Activated CD8-positive, alpha-beta T cell treated with anti-CD3 and anti-CD28 coated beads for 36 hours (primary cell): Measurements from ENCODE around the gene PAF1. TPM values are rescaled to one million over a fixed set of nuclear protein-coding genes. Genes with fewer than 3 reads are reported as not detected.

Experiments used
- ATAC-seq: fragments of 200-7000 bp; cut with Tn5 transposase; one replicate; pipeline ENCODE4 v1.10.0; 2021; ENCODE audit warnings: mild to moderate bottlenecking, moderate library complexity
- CTCF ChIA-PET: fragments of 350-600 bp; sonication (Branson Sonifier 250); formaldehyde crosslinking; loops from one replicate; lab custom pipeline; 2021; ENCODE audit warnings: antibody characterized with exemption; lab: Charles Lee
- POLR2A ChIA-PET: fragments of 350-600 bp; sonication (Branson Sonifier 250); formaldehyde crosslinking; loops from one replicate; lab custom pipeline; 2021; ENCODE audit warnings: antibody characterized with exemption; lab: Charles Lee
- DNase-seq: peaks from one replicate; pipeline ENCODE4 v3.0.0-alpha.2; 2020
- H3K27ac Mint-ChIP-seq: one replicate; pipeline ENCODE4 v1.8.0; 2021; ENCODE audit warnings: mild to moderate bottlenecking, mixed read lengths
- H3K27me3 Mint-ChIP-seq: one replicate; pipeline ENCODE4 v1.8.0; 2021; ENCODE audit warnings: mixed read lengths
- H3K36me3 Mint-ChIP-seq: one replicate; pipeline ENCODE4 v1.8.0; 2021; ENCODE audit warnings: low read depth, mixed read lengths
- H3K4me1 Mint-ChIP-seq: one replicate; pipeline ENCODE4 v1.8.0; 2021; ENCODE audit warnings: low read depth, mixed read lengths
- H3K4me3 Mint-ChIP-seq: one replicate; pipeline ENCODE4 v1.8.0; 2021; ENCODE audit warnings: mild to moderate bottlenecking, moderate library complexity, mixed read lengths
- H3K9me3 Mint-ChIP-seq: one replicate; pipeline ENCODE4 v1.8.0; 2021; ENCODE audit warnings: mixed read lengths
- intact Hi-C: fragments of 100-400 bp; cut with micrococcal nuclease; formaldehyde crosslinking; loops from one replicate; pipeline ENCODE4 v1.10.0; 2022
- total RNA-seq, 2 experiments: library from RNA; stranded (reverse); gene quantifications; one replicate each; pipeline ENCODE4 v1.2.3, GENCODE V29; 2021
- TF ChIP-seq, protein P1 (sequence below): fragments of 200-600 bp; IDR thresholded peaks from one replicate; pipeline ENCODE4 v1.8.0; 2022; ENCODE audit warnings: antibody characterized with exemption, mild to moderate bottlenecking

Gene PAF1
- total RNA-seq, 2 experiments from 2014 or later: 35.5 to 36.5 TPM

DNA sequence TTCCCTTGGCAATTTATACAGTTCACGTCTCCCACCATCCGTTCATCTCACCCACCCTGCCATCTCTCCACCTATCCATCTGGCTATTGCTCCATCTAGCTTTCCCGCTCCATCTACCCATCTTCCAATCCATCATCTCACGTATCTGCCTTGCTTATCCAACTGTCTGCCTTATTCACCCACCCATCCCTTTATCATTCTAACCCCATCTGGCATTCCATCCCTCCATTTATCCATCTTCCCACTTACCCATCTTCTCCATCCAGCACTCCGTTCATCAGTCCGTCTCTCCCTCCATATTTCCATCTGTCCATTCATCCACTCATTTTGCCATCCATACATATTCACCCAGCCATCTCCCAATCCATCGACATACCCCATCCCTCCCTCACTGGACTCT, 34.8 kb upstream of the PAF1 start:
- TF ChIP-seq, protein P1, sequence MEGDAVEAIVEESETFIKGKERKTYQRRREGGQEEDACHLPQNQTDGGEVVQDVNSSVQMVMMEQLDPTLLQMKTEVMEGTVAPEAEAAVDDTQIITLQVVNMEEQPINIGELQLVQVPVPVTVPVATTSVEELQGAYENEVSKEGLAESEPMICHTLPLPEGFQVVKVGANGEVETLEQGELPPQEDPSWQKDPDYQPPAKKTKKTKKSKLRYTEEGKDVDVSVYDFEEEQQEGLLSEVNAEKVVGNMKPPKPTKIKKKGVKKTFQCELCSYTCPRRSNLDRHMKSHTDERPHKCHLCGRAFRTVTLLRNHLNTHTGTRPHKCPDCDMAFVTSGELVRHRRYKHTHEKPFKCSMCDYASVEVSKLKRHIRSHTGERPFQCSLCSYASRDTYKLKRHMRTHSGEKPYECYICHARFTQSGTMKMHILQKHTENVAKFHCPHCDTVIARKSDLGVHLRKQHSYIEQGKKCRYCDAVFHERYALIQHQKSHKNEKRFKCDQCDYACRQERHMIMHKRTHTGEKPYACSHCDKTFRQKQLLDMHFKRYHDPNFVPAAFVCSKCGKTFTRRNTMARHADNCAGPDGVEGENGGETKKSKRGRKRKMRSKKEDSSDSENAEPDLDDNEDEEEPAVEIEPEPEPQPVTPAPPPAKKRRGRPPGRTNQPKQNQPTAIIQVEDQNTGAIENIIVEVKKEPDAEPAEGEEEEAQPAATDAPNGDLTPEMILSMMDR: no peak
- no peak overlapping the region for H3K27ac Mint-ChIP-seq
- peaks cover 5% of the 10 kb centered on the region for H3K4me1 Mint-ChIP-seq
- ChIA-PET CTCF (interaction anchor here (1.7 to 2.2 kb wide), 2 partner anchors 14 to 27 kb away, joined by 6 to 7 read pairs; partner anchors contain the start of gene PLEKHG2), POLR2A (interaction anchor here (1.3 to 6.4 kb wide), 4 partner anchors 7 to 21 kb away, joined by 3 to 30 read pairs (median 14); partner anchors contain the start of genes RPS16 and SUPT5H)
- intact Hi-C loops: no loop called here
- no peak overlapping the region for H3K4me3 Mint-ChIP-seq
- ATAC-seq (no peak), DNase-seq (no peak)
- no peaks in the 10 kb centered on the region for H3K27me3 Mint-ChIP-seq
- peaks cover 2% of the 10 kb centered on the region for H3K36me3 Mint-ChIP-seq
- no peaks in the 10 kb centered on the region for H3K9me3 Mint-ChIP-seq

DNA sequence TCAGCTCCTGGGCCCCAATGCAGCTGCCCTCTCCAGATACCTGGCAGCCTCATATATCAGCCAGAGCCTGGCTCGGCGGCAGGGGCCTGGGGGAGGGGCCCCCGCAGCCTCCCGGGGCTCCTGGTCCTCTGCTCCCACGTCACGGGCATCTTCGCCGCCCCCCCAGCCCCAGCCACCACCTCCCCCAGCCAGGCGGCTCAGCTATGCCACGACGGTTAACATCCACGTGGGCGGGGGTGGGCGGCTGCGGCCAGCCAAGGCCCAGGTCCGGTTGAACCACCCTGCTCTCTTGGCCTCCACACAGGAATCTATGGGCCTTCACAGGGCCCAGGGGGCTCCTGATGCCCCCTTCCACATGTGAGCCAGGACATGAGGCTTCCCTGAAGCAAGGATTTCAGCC, 34.0 kb upstream of the PAF1 start:
- intact Hi-C loops: no loop called here
- CTCF ChIA-PET: no interaction called here
- H3K27me3 Mint-ChIP-seq: no peaks in the 10 kb centered on the region
- POLR2A ChIA-PET: interaction anchor here (3.1 to 6.4 kb wide), 2 partner anchors 8 to 11 kb away, joined by 25 to 30 read pairs; partner anchors contain the start of gene RPS16
- DNase-seq (no peak), ATAC-seq (no peak)
- TF ChIP-seq, protein P1: no peak
- H3K9me3 Mint-ChIP-seq: no peaks in the 10 kb centered on the region
- no peak overlapping the region for H3K27ac Mint-ChIP-seq
- H3K36me3 Mint-ChIP-seq: peaks cover 2% of the 10 kb centered on the region
- H3K4me1 Mint-ChIP-seq: no peaks in the 10 kb centered on the region
- H3K4me3 Mint-ChIP-seq: no peak overlapping the region

DNA sequence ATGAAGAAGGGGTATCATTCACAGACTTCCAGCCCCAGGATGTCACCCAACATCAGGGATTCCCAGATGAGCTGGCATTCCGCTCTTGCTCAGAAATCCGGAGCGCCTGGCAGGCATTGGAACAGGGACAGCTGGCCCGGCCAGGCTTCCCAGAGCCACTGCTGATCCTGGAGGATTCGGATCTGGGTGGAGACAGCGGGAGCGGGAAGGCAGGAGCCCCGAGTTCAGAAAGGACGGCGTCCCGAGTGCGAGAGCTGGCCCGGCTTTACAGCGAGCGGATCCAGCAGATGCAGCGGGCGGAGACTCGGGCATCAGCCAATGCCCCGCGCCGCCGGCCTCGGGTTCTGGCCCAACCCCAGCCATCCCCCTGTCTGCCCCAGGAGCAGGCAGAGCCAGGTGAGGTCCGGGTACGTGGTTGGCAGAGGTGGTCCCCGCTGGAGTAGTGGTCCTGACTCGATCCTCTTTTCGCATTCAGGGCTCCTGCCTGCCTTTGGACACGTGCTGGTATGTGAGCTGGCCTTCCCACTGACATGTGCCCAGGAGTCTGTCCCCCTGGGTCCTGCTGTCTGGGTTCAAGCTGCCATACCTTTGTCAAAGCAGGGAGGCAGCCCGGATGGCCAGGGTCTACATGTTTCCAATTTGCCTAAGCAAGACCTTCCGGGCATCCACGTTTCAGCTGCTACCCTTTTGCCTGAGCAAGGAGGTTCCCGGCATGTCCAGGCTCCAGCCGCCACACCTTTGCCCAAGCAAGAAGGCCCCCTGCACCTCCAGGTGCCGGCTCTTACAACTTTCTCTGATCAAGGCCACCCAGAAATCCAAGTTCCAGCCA, 32.6 kb upstream of the PAF1 start:
- POLR2A ChIA-PET: interaction anchor here (3.1 to 6.4 kb wide), 2 partner anchors 9 to 12 kb away, joined by 25 to 30 read pairs; partner anchors contain the start of gene RPS16
- Mint-ChIP-seq H3K9me3 (no peaks in the 10 kb centered on the region), H3K27me3 (no peaks in the 10 kb centered on the region), H3K36me3 (peaks cover 4% of the 10 kb centered on the region), H3K4me1 (no peaks in the 10 kb centered on the region), H3K4me3 (no peak overlapping the region), H3K27ac (no peak overlapping the region)
- CTCF ChIA-PET: interaction anchor here (1.6 kb wide), 1 partner anchor 12 kb away, joined by 6 read pairs; the partner anchor contains the start of gene PLEKHG2
- TF ChIP-seq, protein P1: no peak
- no peak for DNase-seq
- ATAC-seq: no peak
- intact Hi-C loops: no loop called here

DNA sequence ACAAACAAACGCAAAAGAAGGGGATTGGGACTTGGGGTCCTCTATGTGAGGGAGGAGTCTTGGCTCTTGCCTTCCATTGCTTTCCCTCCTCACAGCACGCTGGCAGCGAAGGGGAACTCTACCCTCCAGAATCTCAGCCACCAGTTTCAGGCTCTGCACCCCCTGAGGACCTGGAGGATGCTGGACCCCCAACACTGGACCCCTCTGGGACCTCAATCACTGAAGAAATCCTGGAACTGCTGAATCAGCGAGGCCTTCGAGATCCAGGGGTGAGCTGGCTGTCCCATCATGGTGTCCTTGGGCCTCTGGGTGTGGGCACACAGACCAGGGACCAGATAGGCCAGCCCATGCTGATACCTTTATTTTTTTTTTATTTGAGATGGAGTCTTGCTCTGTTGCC, 31.1 kb upstream of the PAF1 start:
- H3K4me3 Mint-ChIP-seq: no peak overlapping the region
- TF ChIP-seq, protein P1: no peak
- intact Hi-C loops: no loop called here
- H3K27ac Mint-ChIP-seq: no peak overlapping the region
- CTCF ChIA-PET: interaction anchor here (1.0 to 1.5 kb wide), 3 partner anchors 19 to 52 kb away, joined by 3 to 4 read pairs (median 4); no protein-coding TSS in a partner anchor
- H3K9me3 Mint-ChIP-seq: no peaks in the 10 kb centered on the region
- no peaks in the 10 kb centered on the region for H3K4me1 Mint-ChIP-seq
- H3K36me3 Mint-ChIP-seq: peaks cover 6% of the 10 kb centered on the region
- ATAC-seq (no peak), DNase-seq (no peak)
- H3K27me3 Mint-ChIP-seq: no peaks in the 10 kb centered on the region
- POLR2A ChIA-PET: interaction anchor here (1.0 to 8.7 kb wide), 3 partner anchors 10 to 23 kb away, joined by 3 to 66 read pairs (median 30); partner anchors contain the start of genes RPS16 and SUPT5H
